GM10266 (cell line): ENCODE results near the gene GMIP.

Experiments
- DNase-seq: peaks from one replicate; pipeline ENCODE4 v3.0.0; 2012; ENCODE audit errors: extremely low spot score
- CTCF ChIP-seq: IDR thresholded peaks from 2 replicates; pipeline ENCODE4 v1.5.1; 2012; ENCODE audit warnings: mild to moderate bottlenecking, low read depth; ENCODE audit not compliant: control insufficient read depth, insufficient read depth; ENCODE audit errors: missing control alignments

The GMIP gene

GRCh38 chr19:19655641-19656343 lies 12.3 kb upstream of the GMIP start:
- TF ChIP-seq CTCF: no peak
- DNase-seq: no peak

- no peak for DNase-seq
- TF ChIP-seq CTCF: no peak
Measured at GRCh38 chr19:19655051-19655594, 11.7 kb upstream of the GMIP start.

GRCh38 chr19:19654441-19654840 lies 11.0 kb upstream of the GMIP start:
- DNase-seq: no peak
- no peak for TF ChIP-seq CTCF

GRCh38 chr19:19653597-19654147 lies 10.2 kb upstream of the GMIP start:
- TF ChIP-seq CTCF: no peak
- no peak for DNase-seq

GRCh38 chr19:19652482-19653295 lies 9.2 kb upstream of the GMIP start:
- DNase-seq: no peak
- no peak for TF ChIP-seq CTCF

GRCh38 chr19:19651076-19651475 lies 7.6 kb upstream of the GMIP start:
- no peak for DNase-seq
- no peak for TF ChIP-seq CTCF

GRCh38 chr19:19650331-19650730 lies 6.9 kb upstream of the GMIP start:
- no peak for DNase-seq
- no peak for TF ChIP-seq CTCF
